ENCODE measurements around the gene CCDC57.

The CCDC57 gene

GRCh38 chr17:82101767-82102679 is 110.6 kb downstream of the CCDC57 start:
- DNase-seq: no peak

GRCh38 chr17:82101301-82101715 is 111.3 kb downstream of the CCDC57 start:
- DNase-seq: no peak

- no peak for DNase-seq
Measured at GRCh38 chr17:82100502-82101298, 111.9 kb downstream of the CCDC57 start.

- no peak for DNase-seq
Measured at GRCh38 chr17:82098939-82099763, 113.5 kb downstream of the CCDC57 start.

GRCh38 chr17:82098169-82098938 is 114.3 kb downstream of the CCDC57 start, which contains the start of gene FASN:
Gene FASN, minus strand, starts transcription at chr17:82098236. Its CDS starts 1,791 bp downstream, at chr17:82096445.
- DNase-seq: peak; percentile 93

GRCh38 chr17:82097919-82098168 is 114.8 kb downstream of the CCDC57 start:
- no peak for DNase-seq

GRCh38 chr17:82097184-82097918 is 115.3 kb downstream of the CCDC57 start:
- peak; percentile 55 for DNase-seq

GRCh38 chr17:82096709-82097183 is 115.9 kb downstream of the CCDC57 start:
- no peak for DNase-seq

GRCh38 chr17:82095777-82096708 is 116.6 kb downstream of the CCDC57 start:
- no peak for DNase-seq

GRCh38 chr17:82094931-82095776 is 117.5 kb downstream of the CCDC57 start:
- no peak for DNase-seq

GRCh38 chr17:82092995-82093751 is 119.5 kb downstream of the CCDC57 start:
- no peak for DNase-seq

- DNase-seq: no peak
Measured at GRCh38 chr17:82092628-82092994, 120.0 kb downstream of the CCDC57 start.

- DNase-seq: no peak
Measured at GRCh38 chr17:82092094-82092586, 120.5 kb downstream of the CCDC57 start.

- no peak for DNase-seq
Measured at GRCh38 chr17:82091264-82092066, 121.2 kb downstream of the CCDC57 start.

GRCh38 chr17:82090549-82091263 is 121.9 kb downstream of the CCDC57 start:
- no peak for DNase-seq

- no peak for DNase-seq
Measured at GRCh38 chr17:82089723-82090548, 122.7 kb downstream of the CCDC57 start.
